Esophagus muscularis mucosa (tissue), 4 donors: ENCODE data around the gene SFMBT1. TPM values are rescaled to one million over a fixed set of nuclear protein-coding genes. Genes with fewer than 3 reads are reported as not detected.

ENCODE experiments used
- DNase-seq: peaks from one replicate; pipeline ENCODE4 v3.0.0-alpha.2; 2017; ENCODE audit errors: extremely low spot score
- H3K27ac ChIP-seq, 4 donors: fragments of 200-600 bp; sonication (generic); replicated peaks in 1 of 4; 1 replicate in 3 of 4; 2 replicates in 1 of 4; pipeline ENCODE4 v1.5.1; 2016 to 2019; ENCODE audit warnings: mild to moderate bottlenecking in 1 of 4
- H3K27me3 ChIP-seq, 4 donors: fragments of 200-600 bp; sonication (generic); one replicate each; pipeline versions ENCODE4 v1.5.1 to v1.6.0; 2016 to 2019
- H3K36me3 ChIP-seq, 4 donors: fragments of 200-600 bp; sonication (generic); one replicate each; pipeline ENCODE4 v1.5.1; 2016 to 2019
- H3K4me1 ChIP-seq, 4 donors: fragments of 200-600 bp; sonication (generic); one replicate each; pipeline ENCODE4 v1.5.1; 2016 to 2019
- H3K4me3 ChIP-seq, 4 donors: fragments of 200-600 bp; sonication (generic); 1 replicate in 2 of 4; 2 replicates in 2 of 4; pipeline ENCODE4 v1.5.1; 2016 to 2019; ENCODE audit warnings: mild to moderate bottlenecking in 4 of 4, moderate library complexity in 1 of 4
- H3K9me3 ChIP-seq, 4 donors: fragments of 200-600 bp; sonication (generic); 1 replicate in 3 of 4; 2 replicates in 1 of 4; pipeline ENCODE4 v1.5.1; 2016 to 2019
- EP300 ChIP-seq: sonication (generic); formaldehyde crosslinking; IDR thresholded peaks from one replicate; pipeline ENCODE4 v1.6.1; 2017; ENCODE audit warnings: antibody characterized with exemption
- POLR2A ChIP-seq: fragments of 450-650 bp; IDR thresholded peaks from one replicate; pipeline ENCODE4 v1.6.1; 2017; ENCODE audit warnings: antibody characterized with exemption, moderate library complexity, mild to moderate bottlenecking, low read depth
- POLR2AphosphoS5 ChIP-seq, 2 donors: sonication (generic); formaldehyde crosslinking; IDR thresholded peaks; one replicate each; pipeline ENCODE4 v1.6.1; 2017; ENCODE audit warnings: antibody characterized with exemption in 2 of 2
- WGBS: methylation state at CpG from one replicate; pipeline ENCODE4 v1.1.5; 2018; 5-methylcytosine and 5-hydroxymethylcytosine counted together
- intact Hi-C: fragments of 100-400 bp; cut with DNase I; formaldehyde crosslinking; loops from one replicate; pipeline ENCODE4 v1.15.1; 2023
- total RNA-seq, 4 donors: library from RNA; depleted of rRNA; stranded (reverse); fragments of >200 nt; gene quantifications; one replicate each; pipeline versions ENCODE4 v1.1.0 to v1.2.1, GENCODE V29; 2016
- TF ChIP-seq, protein P1 (sequence below), 3 experiments: fragments of 200-600 bp in 2 of 3; fragments of 450-650 bp in 1 of 3; sonication (generic) in 2 of 3; IDR thresholded peaks; one replicate each; pipeline ENCODE4 v1.5.1; 2017 to 2019; ENCODE audit warnings: antibody characterized with exemption in 3 of 3, mild to moderate bottlenecking in 2 of 3, moderate library complexity in 1 of 3

Gene SFMBT1, protein sequence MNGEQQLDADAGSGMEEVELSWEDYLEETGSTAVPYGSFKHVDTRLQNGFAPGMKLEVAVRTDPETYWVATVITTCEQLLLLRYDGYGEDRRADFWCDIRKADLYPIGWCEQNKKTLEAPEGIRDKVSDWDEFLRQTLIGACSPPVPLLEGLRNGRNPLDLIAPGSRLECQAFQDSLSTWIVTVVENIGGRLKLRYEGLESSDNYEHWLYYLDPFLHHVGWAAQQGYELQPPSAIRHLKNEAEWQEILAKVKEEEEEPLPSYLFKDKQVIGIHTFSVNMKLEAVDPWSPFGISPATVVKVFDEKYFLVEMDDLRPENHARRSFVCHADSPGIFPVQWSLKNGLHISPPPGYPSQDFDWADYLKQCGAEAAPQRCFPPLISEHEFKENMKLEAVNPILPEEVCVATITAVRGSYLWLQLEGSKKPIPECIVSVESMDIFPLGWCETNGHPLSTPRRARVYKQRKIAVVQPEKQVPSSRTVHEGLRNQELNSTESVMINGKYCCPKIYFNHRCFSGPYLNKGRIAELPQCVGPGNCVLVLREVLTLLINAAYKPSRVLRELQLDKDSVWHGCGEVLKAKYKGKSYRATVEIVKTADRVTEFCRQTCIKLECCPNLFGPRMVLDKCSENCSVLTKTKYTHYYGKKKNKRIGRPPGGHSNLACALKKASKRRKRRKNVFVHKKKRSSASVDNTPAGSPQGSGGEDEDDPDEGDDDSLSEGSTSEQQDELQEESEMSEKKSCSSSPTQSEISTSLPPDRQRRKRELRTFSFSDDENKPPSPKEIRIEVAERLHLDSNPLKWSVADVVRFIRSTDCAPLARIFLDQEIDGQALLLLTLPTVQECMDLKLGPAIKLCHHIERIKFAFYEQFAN
- total RNA-seq = 10 to 100 TPM; 15.4 to 27.6 (median 21.4) TPM

DNA sequence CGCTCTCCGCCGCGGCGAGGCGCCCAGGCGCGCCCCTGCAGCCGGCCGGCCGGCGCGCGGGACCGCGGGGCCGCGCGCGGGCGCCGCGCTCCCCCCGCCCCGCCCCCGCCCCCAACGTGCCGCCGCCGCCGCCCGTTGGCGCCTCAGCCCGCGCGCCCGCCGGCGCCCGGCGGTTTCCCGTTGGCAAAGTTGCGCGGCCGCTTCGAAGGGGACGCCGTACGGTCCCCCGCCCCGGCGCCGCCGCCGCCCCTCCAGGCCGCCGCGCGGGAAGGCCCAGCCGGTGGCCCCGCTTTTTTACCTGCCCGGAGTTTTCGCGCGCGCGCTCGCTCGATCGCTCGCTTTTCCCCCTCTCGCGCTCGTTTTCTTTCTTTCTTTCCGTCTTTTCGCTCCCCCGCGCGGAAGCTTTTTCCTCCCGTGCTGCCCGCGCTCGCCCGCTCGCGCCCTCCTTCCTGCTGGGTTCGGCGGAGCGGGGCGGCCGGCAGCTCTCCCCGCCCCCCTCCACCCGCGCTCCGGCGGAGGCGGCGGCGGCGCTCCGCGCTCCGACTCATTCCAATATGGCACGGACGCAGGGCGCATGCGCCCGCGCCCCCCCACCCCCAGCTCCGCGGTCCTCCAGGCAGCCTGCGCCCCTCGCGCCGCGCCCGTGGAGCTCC is at the start of gene SFMBT1:
TSS of gene SFMBT1 (minus strand) at position 556 of the 653 bp plus-strand sequence. CDS start 76,945 bp downstream, outside the sequence.
- intact Hi-C loops = no loop called here
- H3K27ac ChIP-seq = peak within 1 kb of the TSS; percentile 94 to 96 (median 94)
- H3K36me3 ChIP-seq = no peaks in the 10 kb centered on the region
- peak within 1 kb of the TSS; percentile 92 to 97 (median 94) for H3K4me3 ChIP-seq
- 0% methylated on average over 12 of the region's 117 CpGs for WGBS
- TF ChIP-seq, protein P1, sequence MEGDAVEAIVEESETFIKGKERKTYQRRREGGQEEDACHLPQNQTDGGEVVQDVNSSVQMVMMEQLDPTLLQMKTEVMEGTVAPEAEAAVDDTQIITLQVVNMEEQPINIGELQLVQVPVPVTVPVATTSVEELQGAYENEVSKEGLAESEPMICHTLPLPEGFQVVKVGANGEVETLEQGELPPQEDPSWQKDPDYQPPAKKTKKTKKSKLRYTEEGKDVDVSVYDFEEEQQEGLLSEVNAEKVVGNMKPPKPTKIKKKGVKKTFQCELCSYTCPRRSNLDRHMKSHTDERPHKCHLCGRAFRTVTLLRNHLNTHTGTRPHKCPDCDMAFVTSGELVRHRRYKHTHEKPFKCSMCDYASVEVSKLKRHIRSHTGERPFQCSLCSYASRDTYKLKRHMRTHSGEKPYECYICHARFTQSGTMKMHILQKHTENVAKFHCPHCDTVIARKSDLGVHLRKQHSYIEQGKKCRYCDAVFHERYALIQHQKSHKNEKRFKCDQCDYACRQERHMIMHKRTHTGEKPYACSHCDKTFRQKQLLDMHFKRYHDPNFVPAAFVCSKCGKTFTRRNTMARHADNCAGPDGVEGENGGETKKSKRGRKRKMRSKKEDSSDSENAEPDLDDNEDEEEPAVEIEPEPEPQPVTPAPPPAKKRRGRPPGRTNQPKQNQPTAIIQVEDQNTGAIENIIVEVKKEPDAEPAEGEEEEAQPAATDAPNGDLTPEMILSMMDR (IDR thresholded peaks at IDR 0.05) = no peak
- TF ChIP-seq EP300 (no peak), POLR2AphosphoS5 (IDR thresholded peaks at IDR 0.05) (no peak), POLR2A (no peak)
- no peaks in the 10 kb centered on the region for H3K9me3 ChIP-seq
- no peaks in the 10 kb centered on the region for H3K27me3 ChIP-seq
- DNase-seq = no peak
- H3K4me1 ChIP-seq = peaks cover 6 to 33% (median 27%) of the 10 kb centered on the region in 4 donors

DNA sequence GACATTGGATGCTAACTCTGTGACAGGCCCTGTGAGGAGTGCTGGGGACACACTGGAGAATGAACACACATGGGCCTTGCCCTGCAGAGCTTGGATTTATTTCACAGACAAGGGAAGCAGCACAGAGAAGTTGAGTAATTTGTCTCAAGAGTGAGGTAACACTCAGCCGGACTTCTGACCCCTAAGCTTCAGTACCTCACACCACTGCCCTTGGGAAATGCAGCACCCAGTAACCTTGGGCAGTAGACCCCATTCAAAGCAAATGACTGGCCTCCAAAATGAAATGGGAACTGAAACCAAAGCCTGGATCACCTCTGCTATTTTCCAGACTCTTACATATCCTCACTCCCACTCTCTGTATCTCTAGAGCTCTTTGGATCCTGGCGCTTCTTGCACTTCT is 47.1 kb upstream of the SFMBT1 start:
- Histone ChIP-seq H3K4me1 (peaks cover 0 to 6% (median 0%) of the 10 kb centered on the region in 4 donors), H3K27ac (no peak overlapping the region), H3K27me3 (no peaks in the 10 kb centered on the region), H3K4me3 (no peak overlapping the region), H3K36me3 (peaks cover 27 to 99% (median 75%) of the 10 kb centered on the region in 4 donors), H3K9me3 (no peaks in the 10 kb centered on the region)
- intact Hi-C loops = no loop called here
- no peak for DNase-seq
- 75% methylated on average over 2 of the region's 2 CpGs for WGBS
- TF ChIP-seq EP300 (no peak), POLR2A (no peak), POLR2AphosphoS5 (IDR thresholded peaks at IDR 0.05) (no peak)
- TF ChIP-seq, protein P1 (IDR thresholded peaks at IDR 0.05) = no peak

DNA sequence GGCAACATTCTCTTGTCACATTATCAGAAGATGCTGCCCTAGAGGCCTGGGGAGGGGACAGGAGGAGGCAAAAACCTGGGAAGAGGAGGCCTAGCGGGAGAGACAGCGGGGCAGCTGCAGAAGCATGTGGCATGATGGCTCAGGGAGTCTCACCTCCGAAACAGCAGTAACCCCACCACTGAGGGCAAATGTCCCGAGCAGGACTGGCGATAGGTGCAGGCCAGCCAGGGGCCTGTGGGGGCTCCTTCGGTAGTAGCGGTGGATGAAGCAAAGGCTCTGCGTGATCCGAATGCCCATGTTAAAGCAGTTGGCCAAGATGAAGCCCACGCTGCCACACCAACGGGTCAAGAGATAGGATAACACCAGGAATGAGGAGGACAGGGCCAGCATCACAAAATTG is 46.3 kb upstream of the SFMBT1 start:
- intact Hi-C loops = no loop called here
- no peaks in the 10 kb centered on the region for H3K27me3 ChIP-seq
- DNase-seq = no peak
- WGBS = 97% methylated on average over 11 of the region's 11 CpGs
- H3K9me3 ChIP-seq = no peaks in the 10 kb centered on the region
- peaks cover 0 to 6% (median 0%) of the 10 kb centered on the region in 4 donors for H3K4me1 ChIP-seq
- no peak overlapping the region for H3K27ac ChIP-seq
- TF ChIP-seq POLR2A = no peak
- TF ChIP-seq, protein P1 (IDR thresholded peaks at IDR 0.05) = no peak
- TF ChIP-seq POLR2AphosphoS5 (IDR thresholded peaks at IDR 0.05) = no peak
- TF ChIP-seq EP300 = no peak
- no peak overlapping the region for H3K4me3 ChIP-seq
- peaks cover 27 to 97% (median 70%) of the 10 kb centered on the region in 4 donors for H3K36me3 ChIP-seq

DNA sequence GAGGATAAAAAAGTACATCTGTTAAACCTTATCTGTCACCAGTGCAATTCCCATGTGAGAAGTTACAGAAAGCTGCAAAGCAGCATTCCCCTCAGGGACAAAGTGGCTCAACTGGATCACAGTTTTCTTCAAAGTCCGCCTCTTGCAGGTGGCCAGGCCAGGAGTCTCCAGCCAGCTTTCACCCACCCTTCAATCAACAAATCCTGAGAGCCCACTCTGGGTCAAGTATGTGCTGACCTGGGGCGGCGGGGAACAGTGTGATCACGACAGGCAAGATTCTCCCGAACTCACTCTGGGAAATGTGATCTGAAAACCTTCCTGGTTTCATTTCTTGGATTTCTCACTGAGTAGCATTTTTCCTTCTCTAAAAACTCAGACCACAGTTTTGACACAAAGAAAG is 45.1 kb upstream of the SFMBT1 start:
- no peak overlapping the region for H3K4me3 ChIP-seq
- no peak overlapping the region for H3K27ac ChIP-seq
- no peaks in the 10 kb centered on the region for H3K9me3 ChIP-seq
- intact Hi-C loops = no loop called here
- TF ChIP-seq, protein P1 (IDR thresholded peaks at IDR 0.05) = no peak
- TF ChIP-seq POLR2AphosphoS5 (IDR thresholded peaks at IDR 0.05) (no peak), EP300 (no peak), POLR2A (no peak)
- no peaks in the 10 kb centered on the region for H3K27me3 ChIP-seq
- H3K36me3 ChIP-seq = peaks cover 27 to 92% (median 66%) of the 10 kb centered on the region in 4 donors
- H3K4me1 ChIP-seq = peaks cover 0 to 6% (median 0%) of the 10 kb centered on the region in 4 donors
- DNase-seq = no peak
- WGBS = 89% methylated on average over 5 of the region's 5 CpGs
